GM12892 (cell line): Measurements from ENCODE around the gene EPSTI1.

Source experiments
- POLR2A ChIP-seq: IDR thresholded peaks from 2 replicates; pipeline ENCODE4 v1.6.1; 2011; ENCODE audit warnings: low read depth, low read length, control low read depth
- POLR2AphosphoS5 ChIP-seq: IDR thresholded peaks from 2 replicates; pipeline ENCODE4 v1.6.1; 2011; ENCODE audit warnings: low read depth, low read length, control low read depth
- TAF1 ChIP-seq: IDR thresholded peaks from 2 replicates; pipeline ENCODE4 v1.6.1; 2011; ENCODE audit warnings: low read depth, mild to moderate bottlenecking, control low read depth, low read length, borderline replicate concordance

DNA sequence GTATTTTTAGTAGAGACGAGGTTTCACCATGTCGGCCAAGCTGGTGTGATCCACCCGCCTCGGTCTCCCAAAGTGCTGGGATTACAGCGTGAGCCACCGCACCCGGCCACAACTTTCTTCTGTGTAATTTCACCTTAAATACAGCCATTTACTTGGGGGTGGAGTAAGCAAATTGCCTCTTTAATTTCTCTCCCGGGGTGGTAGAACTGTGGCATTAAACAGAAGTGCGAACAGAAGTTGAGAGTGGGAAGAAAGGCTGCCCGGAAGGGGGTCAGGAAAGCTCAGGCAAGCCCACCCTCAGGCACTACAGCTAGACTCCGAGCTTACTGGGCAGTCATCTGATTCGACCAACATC lies 30.9 kb upstream of the EPSTI1 start:
- no peak for TF ChIP-seq POLR2A
- TF ChIP-seq POLR2AphosphoS5, result no peak
- TF ChIP-seq TAF1, result no peak
